GM12878 (cell line): ENCODE measurements around the gene NTSR1. TPM values are rescaled to one million over a fixed set of nuclear protein-coding genes. Genes with fewer than 3 reads are reported as not detected.

Experiments used
- ATAC-seq: fragments of 200-7000 bp; cut with Tn5 transposase; 3 replicates; pipeline ENCODE4 v1.9.1; 2020; ENCODE audit warnings: mild to moderate bottlenecking, moderate library complexity
- BruUV-seq: library from RNA; stranded (reverse); fragments of 400-500 nt; replicated peaks from 2 replicates; lab custom pipeline; 2021; lab: Mats Ljungman, UMichigan
- CTCF ChIA-PET: fragments of 300-600 bp; sonication (Branson Sonifier 250); formaldehyde crosslinking; extraction: SDS; loops from one replicate; lab custom pipeline; 2021; ENCODE audit warnings: inconsistent platforms; lab: Yijun Ruan, JAX
- POLR2A ChIA-PET: fragments of 350-600 bp; formaldehyde crosslinking; extraction: SDS; loops from one replicate; lab custom pipeline; 2021; ENCODE audit warnings: inconsistent platforms; lab: Charles Lee
- RAD21 ChIA-PET: fragments of 300-600 bp; sonication (Branson Sonifier 250); formaldehyde crosslinking; loops from one replicate; lab custom pipeline; 2023; ENCODE audit warnings: antibody characterized with exemption; ENCODE audit not compliant: unreplicated experiment; lab: Charles Lee
- SMC1A ChIA-PET: fragments of 300-600 bp; sonication (Branson Sonifier 250); formaldehyde crosslinking; loops from one replicate; lab custom pipeline; 2023; ENCODE audit not compliant: unreplicated experiment, uncharacterized antibody; lab: Charles Lee
- DNase-seq: peaks from one replicate; pipeline ENCODE4 v3.0.0-alpha.2; 2011; ENCODE audit warnings: low read depth, low spot score
- FAIRE-seq: peaks from 3 replicates; lab custom pipeline; 2011; peaks lifted over from hg19 to GRCh38; lab: Jason Lieb, UNC
- H2AFZ ChIP-seq: 2 replicates; pipeline ENCODE4 v1.6.0; 2011; ENCODE audit warnings: low read depth, low read length, control low read depth; ENCODE audit not compliant: control insufficient read depth
- H3K27ac ChIP-seq: 2 replicates; pipeline ENCODE4 v1.5.1; 2011; ENCODE audit warnings: control low read depth; ENCODE audit not compliant: control insufficient read depth, insufficient read depth
- H3K27me3 ChIP-seq, 2 experiments: replicated peaks in 1 of 2; 2 replicates each; pipeline versions ENCODE4 v1.6.0 to v1.6.1; 2011; ENCODE audit warnings: low read length in 1 of 2; ENCODE audit not compliant: control insufficient read depth in 2 of 2, insufficient read depth in 2 of 2
- H3K36me3 ChIP-seq, 2 experiments: 2 replicates each; pipeline ENCODE4 v1.5.1; 2011; ENCODE audit warnings: low read length in 1 of 2; ENCODE audit not compliant: control insufficient read depth in 2 of 2, insufficient read depth in 2 of 2
- H3K4me1 ChIP-seq: 2 replicates; pipeline ENCODE4 v1.6.1; 2011; ENCODE audit warnings: mild to moderate bottlenecking, low read length, moderate library complexity, mixed read lengths; ENCODE audit not compliant: control insufficient read depth, insufficient read depth
- H3K4me2 ChIP-seq: 2 replicates; pipeline ENCODE4 v1.6.0; 2011; ENCODE audit warnings: control low read depth; ENCODE audit not compliant: control insufficient read depth, insufficient read depth
- H3K4me3 ChIP-seq: fragments of 200-600 bp; sonication (generic); 2 replicates; pipeline ENCODE4 v1.5.1; 2016
- H3K79me2 ChIP-seq: 2 replicates; pipeline ENCODE4 v1.6.0; 2011; ENCODE audit warnings: low read length; ENCODE audit not compliant: control insufficient read depth, insufficient read depth
- H3K9ac ChIP-seq: 2 replicates; pipeline ENCODE4 v1.8.0; 2011; ENCODE audit warnings: low read length, control low read depth, mixed read lengths; ENCODE audit not compliant: control insufficient read depth, insufficient read depth
- H3K9me3 ChIP-seq: replicated peaks from 3 replicates; pipeline ENCODE4 v1.5.1; 2011; ENCODE audit warnings: mild to moderate bottlenecking, low read length; ENCODE audit not compliant: control insufficient read depth, insufficient read depth
- H4K20me1 ChIP-seq: 2 replicates; pipeline ENCODE4 v1.6.0; 2011; ENCODE audit not compliant: control insufficient read depth, insufficient read depth
- E4F1 ChIP-seq: fragments of 450-650 bp; IDR thresholded peaks from 2 replicates; pipeline ENCODE4 v1.6.1; 2018; ENCODE audit warnings: borderline replicate concordance, mild to moderate bottlenecking; ENCODE audit not compliant: partially characterized antibody
- EZH2 ChIP-seq: IDR thresholded peaks from 2 replicates; pipeline ENCODE4 v1.6.1; 2012; ENCODE audit warnings: low read depth, mild to moderate bottlenecking, control low read depth, inconsistent platforms, low read length, borderline replicate concordance; ENCODE audit not compliant: control insufficient read depth
- HDAC2 ChIP-seq: fragments of 200-600 bp; sonication (generic); IDR thresholded peaks from 2 replicates; pipeline ENCODE4 v1.6.1; 2017
- PML ChIP-seq: IDR thresholded peaks from 2 replicates; pipeline ENCODE4 v1.6.1; 2012; ENCODE audit warnings: low read length, inconsistent platforms
- PRDM15 ChIP-seq: fragments of 450-650 bp; formaldehyde crosslinking; IDR thresholded peaks from 2 replicates; pipeline ENCODE4 v1.4.0; 2020; ENCODE audit warnings: mild to moderate bottlenecking, moderate library complexity
- RB1 ChIP-seq: fragments of 450-650 bp; formaldehyde crosslinking; IDR thresholded peaks from 2 replicates; pipeline ENCODE4 v1.6.1; 2017; ENCODE audit warnings: mild to moderate bottlenecking, borderline replicate concordance
- REST ChIP-seq: IDR thresholded peaks from 2 replicates; pipeline ENCODE4 v1.6.1; 2012; ENCODE audit warnings: mild to moderate bottlenecking, low read depth, low read length
- ZNF274 ChIP-seq: IDR thresholded peaks from one replicate; pipeline ENCODE4 v1.8.0; 2011; ENCODE audit not compliant: insufficient read length, insufficient read depth
- ZZZ3 ChIP-seq: IDR thresholded peaks from 2 replicates; pipeline ENCODE4 v1.6.1; 2011; ENCODE audit warnings: low read depth; ENCODE audit not compliant: control insufficient read depth, insufficient read length
- WGBS: methylation state at CpG from one replicate; pipeline ENCODE4 v1.1.6; 2016; ENCODE audit warnings: low lambda C conversion rate; ENCODE audit not compliant: insufficient replicate concordance, insufficient coverage; ENCODE audit errors: missing lambda C conversion rate; 5-methylcytosine and 5-hydroxymethylcytosine counted together
- in situ Hi-C: fragments of 300-500 bp; cut with MboI; formaldehyde crosslinking; loops from 9 replicates; pipeline ENCODE4 v1.14.3; 2018; ENCODE audit warnings: mixed read lengths
- intact Hi-C: fragments of 100-400 bp; cut with micrococcal nuclease; formaldehyde crosslinking; loops from one replicate; pipeline ENCODE4 v1.14.2; 2022; ENCODE audit not compliant: unreplicated experiment
- polyA plus RNA-seq, 11 experiments: library from polyadenylated mRNA; depleted of rRNA in 4 of 11; unstranded in 6 of 11; stranded (reverse) in 5 of 11; fragments of >200 nt; fragmentation: Nextera tagmentation in 4 of 11; fragmentation: Illumina TruSeq in 1 of 11; extraction: Ambion mirVana in 4 of 11; extraction: Trizol in 1 of 11; gene quantifications; 1 replicate in 1 of 11; 2 replicates in 10 of 11; pipeline versions ENCODE4 v1.2.1 to v1.2.3, GENCODE V29; 2011 to 2016; ENCODE audit warnings: inconsistent platforms in 2 of 11, missing spikeins in 2 of 11, low read depth in 1 of 11
- total RNA-seq, 4 experiments: library from RNA; depleted of rRNA in 3 of 4; stranded (reverse); fragments of >200 nt in 3 of 4; fragmentation: Illumina TruSeq in 1 of 4; extraction: Trizol in 1 of 4; gene quantifications; 2 replicates each; pipeline versions ENCODE4 v1.2.1 to v1.2.3, GENCODE V29; 2013 to 2021

The NTSR1 gene
- total and polyA plus RNA-seq, 10 of the 15 experiments (the other 5 are each of a cell fraction or from before 2014, with no cell fraction given) = not detected

- H3K9ac ChIP-seq = peak overlapping the region; percentile 69
- H3K4me3 ChIP-seq = peak overlapping the region; percentile 76
- H3K27me3 ChIP-seq = no peaks in the 10 kb centered on the region; a peak in 1 of 4 replicates
- BruUV-seq = no TSS peak
- H3K4me2 ChIP-seq = peak overlapping the region; percentile 95
- no peaks in the 10 kb centered on the region for H4K20me1 ChIP-seq
- no peak for DNase-seq
- in situ Hi-C loops (loop anchor here (10.0 kb wide), 1 partner anchor 140 kb away; no protein-coding TSS in a partner anchor), intact Hi-C loops (loop anchor here (2.0 kb wide), 1 partner anchor 176 kb away; no protein-coding TSS in a partner anchor)
- ChIA-PET POLR2A (interaction anchor here (1.5 to 3.1 kb wide), 7 partner anchors 10 to 293 kb away, joined by 3 to 19 read pairs (median 9); partner anchors contain the start of genes GID8, OGFR and SLCO4A1), CTCF (interaction anchor here (1.1 to 5.0 kb wide), 2 partner anchors 12 to 171 kb away, joined by 3 to 43 read pairs; no protein-coding TSS in a partner anchor), RAD21 (interaction anchor here (0.5 to 2.1 kb wide), 6 partner anchors 28 to 293 kb away, joined by 3 to 12 read pairs (median 5); no protein-coding TSS in a partner anchor), SMC1A (interaction anchor here (0.8 kb wide), 1 partner anchor 8 kb away, joined by 4 read pairs; no protein-coding TSS in a partner anchor)
- H3K79me2 ChIP-seq = peaks cover 7% of the 10 kb centered on the region
- under 1% methylated on average over 67 of the region's 68 CpGs for WGBS
- H3K4me1 ChIP-seq = peaks cover 19% of the 10 kb centered on the region
- FAIRE-seq = no peak
- H2AFZ ChIP-seq = peak overlapping the region; percentile 77
- peak; percentile 38 for ATAC-seq
- peaks cover 5 to 6% of the 10 kb centered on the region in 2 experiments for H3K36me3 ChIP-seq
- no peaks in the 10 kb centered on the region for H3K9me3 ChIP-seq
- H3K27ac ChIP-seq = peak overlapping the region; percentile 71
- TF ChIP-seq ZNF274 = no peak
- no peak for TF ChIP-seq REST
- TF ChIP-seq PML = no peak
- TF ChIP-seq HDAC2 = no peak
- TF ChIP-seq E4F1 = no peak
- no peak for TF ChIP-seq RB1
- TF ChIP-seq EZH2 = no peak
- 0 out of 2 replicates have a peak, but pooled peaks have one; percentile 14 for TF ChIP-seq PRDM15
- TF ChIP-seq ZZZ3 = no peak
Measured at GRCh38 chr20:62795023-62795761, 86.6 kb downstream of the NTSR1 start.
